EH (cell line): ENCODE data around the gene CACNA2D4.

Experiments
- DNase-seq: peaks from one replicate; pipeline ENCODE4 v3.0.0-alpha.2; 2015; ENCODE audit warnings: low read depth

The CACNA2D4 gene

DNA sequence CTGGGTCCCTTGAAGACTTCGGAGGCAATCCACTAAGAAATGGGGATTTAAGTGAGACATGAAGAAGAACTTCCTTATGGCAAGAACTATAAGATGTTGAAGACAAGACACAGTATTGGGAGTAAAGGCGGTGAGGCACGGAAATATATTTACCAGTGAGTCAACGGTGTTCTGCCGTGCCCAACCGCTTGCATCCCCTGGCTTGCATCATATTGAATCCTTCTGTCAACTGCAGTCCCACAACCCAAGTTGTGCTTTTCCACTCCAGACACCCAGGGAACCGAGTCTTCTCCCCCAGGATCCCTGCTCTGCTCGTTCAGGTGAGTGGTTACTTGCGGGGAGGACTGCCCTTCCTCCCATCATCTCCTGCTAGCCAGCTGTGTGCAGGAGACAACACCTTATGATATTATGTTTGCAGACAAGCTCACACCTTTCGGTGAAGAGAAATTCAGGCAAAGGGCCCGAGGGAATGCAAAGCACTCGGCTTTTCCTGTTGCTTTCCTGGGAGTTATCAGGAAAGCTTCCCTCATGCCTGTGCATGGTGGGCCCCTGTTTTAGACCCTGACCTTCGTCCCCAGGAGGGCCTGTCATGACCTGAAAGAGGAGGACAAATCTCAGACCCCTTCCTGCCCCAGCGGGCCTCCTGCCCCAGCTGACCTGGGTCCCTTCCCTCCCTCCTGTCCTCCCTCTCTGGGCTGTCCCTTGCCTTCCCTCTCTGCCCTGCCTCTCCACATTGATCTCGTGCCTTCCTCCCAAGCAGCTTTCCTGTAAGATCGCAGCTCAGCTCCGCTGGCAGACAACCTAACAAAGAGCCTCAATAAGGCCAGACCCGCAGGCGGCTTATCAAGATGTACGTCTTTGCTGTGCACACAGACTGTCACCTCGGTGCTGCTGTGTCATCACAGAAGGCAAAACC is 102.4 kb downstream of the CACNA2D4 start:
- DNase-seq, result no peak

GRCh38 chr12:1815108-1815507 is 103.3 kb downstream of the CACNA2D4 start:
- DNase-seq, result no peak

DNA sequence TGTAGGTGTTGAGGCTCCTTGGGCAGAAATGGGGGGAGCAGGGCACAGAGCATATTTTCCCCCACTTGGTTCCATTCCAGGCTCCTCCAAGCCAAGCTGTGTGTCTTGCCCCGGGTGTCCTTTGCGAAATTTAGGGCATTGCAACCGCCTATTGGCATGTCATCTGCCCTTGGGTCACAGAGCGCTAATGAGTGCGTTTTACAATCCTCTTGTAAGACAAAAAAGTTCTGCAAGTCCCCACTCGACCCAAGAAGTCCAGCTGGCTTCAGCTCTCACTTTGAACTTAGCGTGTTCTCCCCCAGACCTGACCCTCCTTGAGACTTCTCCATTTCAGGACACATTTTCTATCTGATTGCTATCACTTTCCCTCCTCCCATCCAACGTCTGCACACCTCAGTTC is 104.2 kb downstream of the CACNA2D4 start:
- DNase-seq, result no peak

DNA sequence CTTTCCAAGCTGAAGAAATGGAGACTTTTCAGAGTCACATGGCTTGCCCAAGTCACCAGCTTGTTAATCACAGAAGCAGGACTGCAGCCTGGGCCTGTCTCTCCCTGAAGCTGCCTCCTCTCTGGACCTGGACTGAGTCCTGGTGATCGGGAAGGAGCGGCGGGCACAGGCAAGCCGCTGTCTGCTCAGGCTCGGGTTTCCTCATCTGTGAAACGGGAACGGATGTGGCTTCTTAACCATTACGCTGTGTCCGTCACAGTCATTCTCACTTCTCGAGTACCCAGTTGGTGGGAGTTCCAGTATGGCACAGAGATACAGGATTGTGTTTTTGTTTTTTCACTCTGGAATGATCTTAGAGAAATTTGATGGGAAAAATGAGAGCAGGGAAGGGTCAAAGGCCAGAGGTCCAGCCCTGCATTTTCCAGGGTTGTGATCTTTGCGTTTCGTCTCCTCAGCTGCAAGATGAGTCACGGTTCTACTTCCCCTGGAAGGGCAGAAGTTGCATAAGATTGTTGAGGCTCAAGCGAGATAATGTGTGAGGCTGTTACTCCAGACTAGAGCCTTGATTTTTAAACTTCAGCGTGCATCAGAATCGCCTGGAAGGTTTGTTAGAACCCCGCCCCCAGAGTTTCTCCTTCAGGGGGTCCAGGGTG is 105.7 kb downstream of the CACNA2D4 start:
- DNase-seq, result peak; percentile 28

GRCh38 chr12:1811948-1812291 is 106.5 kb downstream of the CACNA2D4 start:
- no peak for DNase-seq

DNA sequence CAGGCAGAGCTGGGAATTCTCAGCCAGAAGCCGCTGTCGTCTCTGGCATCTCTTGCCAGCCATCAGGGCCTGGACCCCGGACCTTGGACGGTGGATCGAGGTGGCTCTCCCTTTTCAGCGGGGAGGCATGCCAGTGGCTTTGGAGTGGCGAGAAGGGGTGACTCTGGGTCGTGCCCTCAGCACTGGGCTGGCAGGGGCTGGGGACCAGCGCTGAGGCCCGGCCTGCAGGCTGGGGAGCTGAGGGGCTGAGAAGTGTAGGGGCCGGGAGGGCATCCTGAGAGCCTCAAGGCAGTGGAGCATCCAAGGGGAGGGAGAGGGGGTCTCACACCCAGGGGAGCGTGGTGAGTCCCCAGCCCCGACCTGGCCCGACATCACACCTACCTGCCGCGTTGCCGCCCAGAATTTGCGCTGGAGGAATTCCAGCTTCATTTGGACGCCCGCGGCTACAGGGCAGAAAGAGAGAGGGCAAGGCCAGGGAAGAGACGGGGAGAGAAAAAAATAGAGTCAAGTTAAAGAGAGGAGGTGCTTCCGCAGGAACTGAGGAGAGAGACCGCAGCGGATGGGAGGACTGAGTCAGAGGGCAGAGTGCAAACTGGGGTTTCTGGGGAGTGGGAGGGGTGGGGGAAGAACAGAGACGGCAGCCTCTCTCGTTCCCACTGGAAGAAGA is 107.0 kb downstream of the CACNA2D4 start:
- no peak for DNase-seq

DNA sequence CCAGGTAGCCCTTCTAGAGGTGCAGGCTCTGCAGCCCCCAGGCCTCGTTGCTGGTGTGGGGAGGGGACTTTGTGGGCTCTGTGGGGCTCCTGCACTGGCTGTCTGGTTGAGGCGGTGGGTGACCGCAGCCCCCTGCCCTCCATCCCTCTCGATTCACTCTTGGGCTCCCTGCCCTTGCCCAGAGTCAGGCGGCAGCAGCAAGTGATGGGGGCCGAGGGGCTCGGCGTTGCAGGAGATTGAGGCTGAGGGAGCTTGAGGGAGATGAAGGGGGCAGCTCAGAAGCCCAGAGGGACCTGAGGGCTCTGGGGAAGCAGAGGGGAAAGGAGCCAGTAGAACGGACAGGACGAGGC is 107.5 kb downstream of the CACNA2D4 start:
- no peak for DNase-seq

- DNase-seq, result no peak
These were observed 108.1 kb downstream of the CACNA2D4 start for GRCh38 chr12:1810201-1810930.

GRCh38 chr12:1809591-1810190 is 108.8 kb downstream of the CACNA2D4 start:
- no peak for DNase-seq

GRCh38 chr12:1808798-1809480 is 109.5 kb downstream of the CACNA2D4 start:
- no peak for DNase-seq

DNA sequence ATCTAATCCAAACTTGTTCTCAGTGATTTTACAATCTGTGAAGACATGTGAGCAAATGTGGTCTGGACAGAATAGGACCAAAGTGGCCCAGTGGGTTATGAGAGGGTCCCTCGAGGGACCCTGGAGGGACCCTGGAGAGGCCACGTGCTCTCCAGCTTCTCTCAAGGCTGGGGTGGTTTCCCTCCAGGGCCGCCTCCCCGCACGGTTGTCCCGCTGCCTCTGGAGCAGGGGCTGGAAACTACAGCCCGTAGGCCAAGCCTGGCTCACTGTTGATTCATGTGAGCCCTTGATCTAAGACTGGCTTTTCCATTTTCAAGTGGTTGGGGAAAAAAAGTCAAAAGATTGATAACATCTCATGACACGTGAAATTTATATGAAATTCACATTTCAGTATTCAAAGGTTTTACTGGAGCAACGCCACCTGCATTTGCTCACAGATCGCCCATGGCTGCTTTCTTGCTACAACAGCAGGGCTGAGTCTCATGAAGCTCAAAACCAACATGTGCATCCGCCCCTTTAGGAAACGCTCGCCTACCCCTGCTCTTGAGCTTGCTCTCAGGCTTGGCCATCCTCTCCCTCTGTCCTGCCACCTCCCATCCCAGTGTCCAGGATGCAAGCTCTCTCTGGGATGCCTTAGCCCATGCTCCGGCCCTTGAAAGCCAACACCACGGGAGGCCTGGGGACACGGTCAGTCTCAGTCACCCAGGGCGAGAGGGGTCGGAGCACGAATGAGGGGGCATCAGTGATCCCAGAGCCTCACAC is 110.2 kb downstream of the CACNA2D4 start:
- DNase-seq, result no peak

GRCh38 chr12:1807087-1807860 is 111.2 kb downstream of the CACNA2D4 start:
- no peak for DNase-seq

- no peak for DNase-seq
These were observed 112.0 kb downstream of the CACNA2D4 start for GRCh38 chr12:1806301-1807086.

DNA sequence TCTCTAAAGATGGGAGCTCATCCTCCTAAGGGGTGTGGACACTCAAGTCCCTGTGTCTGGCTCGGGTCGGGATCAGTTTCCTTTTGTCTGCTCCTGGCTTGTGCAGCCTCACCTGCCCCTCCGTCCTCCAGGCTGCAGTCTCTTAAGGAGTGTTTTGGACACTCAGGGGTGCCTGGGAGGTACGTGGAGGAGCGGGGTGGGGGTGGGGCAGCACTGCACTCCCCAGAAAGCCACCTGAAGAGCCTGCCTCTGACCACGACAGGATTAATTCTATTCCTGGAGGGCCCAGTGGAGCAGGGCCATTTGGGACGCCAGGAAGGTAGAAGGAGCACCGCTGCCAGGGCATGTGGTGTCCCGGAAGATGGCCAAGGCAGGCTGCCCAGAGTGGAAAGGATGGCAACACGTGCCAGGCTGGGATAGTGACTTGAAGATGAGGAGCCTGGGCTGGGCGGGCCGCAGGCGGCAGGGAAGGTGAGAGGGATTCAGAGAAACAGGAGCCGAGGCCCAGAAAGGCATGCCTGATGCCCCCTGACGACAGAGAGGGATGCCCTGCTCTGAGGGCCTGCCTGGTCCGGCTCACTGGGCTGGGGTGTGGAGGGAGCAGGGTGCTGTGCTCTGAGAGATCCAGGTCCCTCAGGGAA is 112.9 kb downstream of the CACNA2D4 start:
- DNase-seq, result no peak

DNA sequence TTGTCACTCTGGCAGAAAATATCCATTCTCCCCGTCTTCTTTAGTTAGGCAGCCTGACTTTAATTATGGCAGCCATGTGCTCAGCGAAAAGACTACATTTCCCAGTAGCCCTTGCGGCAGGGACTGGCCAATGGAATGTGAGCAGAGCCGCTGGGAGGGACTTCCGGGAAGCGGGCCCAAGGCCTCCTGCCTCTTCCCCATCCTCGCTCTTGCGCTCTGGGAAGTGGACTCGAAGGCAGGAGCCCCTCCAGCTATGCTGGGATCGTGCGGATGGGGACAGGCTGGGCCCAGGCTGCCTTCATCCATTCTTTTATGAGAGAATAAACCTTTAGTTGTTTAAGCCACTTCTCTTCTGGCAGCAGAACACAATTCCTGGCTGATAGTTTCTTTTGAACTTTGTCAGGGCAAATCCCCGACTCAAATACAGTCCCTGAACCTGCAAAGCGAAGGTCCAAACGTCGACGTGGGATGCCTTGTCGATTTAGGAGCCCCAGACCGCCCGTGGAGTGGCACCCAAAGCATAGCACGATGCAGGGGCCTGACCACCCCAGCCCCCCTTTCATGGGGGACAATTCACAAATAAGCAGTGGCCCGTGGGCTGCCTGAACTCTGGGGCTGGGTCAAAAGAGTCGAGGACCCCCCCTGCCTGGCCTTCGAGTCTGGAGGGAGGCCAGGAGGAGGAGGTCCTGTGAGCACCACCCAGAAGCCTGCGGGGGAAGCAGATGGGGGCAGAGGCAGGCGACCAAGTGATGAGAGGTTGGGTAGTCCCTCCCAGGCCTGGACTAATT is 113.7 kb downstream of the CACNA2D4 start:
- peak; percentile 91 for DNase-seq

GRCh38 chr12:1803736-1804135 is 114.7 kb downstream of the CACNA2D4 start:
- DNase-seq, result no peak

- DNase-seq, result no peak
These were observed 117.0 kb downstream of the CACNA2D4 start for GRCh38 chr12:1801303-1801975.
